PC-3 (cell line): ENCODE measurements around the gene FADD. TPM values are rescaled to one million over a fixed set of nuclear protein-coding genes. Genes with fewer than 3 reads are reported as not detected.

Experiments
- ATAC-seq: fragments of 200-7000 bp; cut with Tn5 transposase; 2 replicates; pipeline ENCODE4 v1.9.1; 2020; ENCODE audit warnings: mild to moderate bottlenecking, moderate library complexity
- BruUV-seq: library from RNA; stranded (reverse); fragments of 400-500 nt; replicated peaks from 2 replicates; lab custom pipeline; 2021; lab: Mats Ljungman, UMichigan
- CTCF ChIA-PET: fragments of 300-600 bp; sonication (Branson Sonifier 250); formaldehyde crosslinking; loops from one replicate; lab custom pipeline; 2022; ENCODE audit warnings: antibody characterized with exemption; lab: Charles Lee
- POLR2A ChIA-PET: fragments of 300-600 bp; sonication (Branson Sonifier 250); formaldehyde crosslinking; loops from one replicate; lab custom pipeline; 2022; ENCODE audit warnings: antibody characterized with exemption; ENCODE audit not compliant: unreplicated experiment; lab: Charles Lee
- DNase-seq: peaks from one replicate; pipeline ENCODE4 v3.0.0-alpha.2; 2015
- H2AFZ ChIP-seq: fragments of 300-600 bp; sonication (generic); 2 replicates; pipeline ENCODE4 v1.6.0; 2016; ENCODE audit warnings: antibody characterized with exemption, low read length
- H3F3A ChIP-seq: fragments of 300-600 bp; sonication (generic); one replicate; pipeline ENCODE4 v1.6.0; 2017; ENCODE audit warnings: antibody characterized with exemption, low read length, control low read depth, mild to moderate bottlenecking; ENCODE audit not compliant: unreplicated experiment
- H3K27ac ChIP-seq: fragments of 300-600 bp; sonication (generic); 2 replicates; pipeline ENCODE4 v1.5.1; 2016; ENCODE audit warnings: mild to moderate bottlenecking, low read length
- H3K27me3 ChIP-seq: fragments of 300-600 bp; sonication (generic); 2 replicates; pipeline ENCODE4 v1.6.1; 2016; ENCODE audit warnings: low read length, mixed read lengths
- H3K36me3 ChIP-seq: fragments of 300-600 bp; sonication (generic); 2 replicates; pipeline ENCODE4 v1.6.1; 2016; ENCODE audit warnings: low read depth, mixed run types, low read length, mixed read lengths
- H3K4me1 ChIP-seq: fragments of 300-600 bp; sonication (generic); 2 replicates; pipeline ENCODE4 v1.5.1; 2016; ENCODE audit warnings: low read length; ENCODE audit not compliant: insufficient read depth
- H3K4me2 ChIP-seq: fragments of 300-600 bp; sonication (generic); 2 replicates; pipeline ENCODE4 v1.6.0; 2016; ENCODE audit warnings: low read length
- H3K4me3 ChIP-seq: fragments of 300-600 bp; sonication (generic); 2 replicates; pipeline ENCODE4 v1.5.1; 2016; ENCODE audit warnings: mild to moderate bottlenecking, low read length, mixed read lengths
- H3K79me2 ChIP-seq: fragments of 300-600 bp; sonication (generic); 2 replicates; pipeline ENCODE4 v1.6.1; 2017; ENCODE audit warnings: low read length, mixed read lengths
- H3K9ac ChIP-seq: fragments of 300-600 bp; sonication (generic); 2 replicates; pipeline ENCODE4 v1.6.0; 2016; ENCODE audit warnings: mild to moderate bottlenecking, low read length
- H3K9me2 ChIP-seq: fragments of 300-600 bp; sonication (generic); replicated peaks from 2 replicates; pipeline ENCODE4 v1.6.1; 2016; ENCODE audit warnings: mixed run types, low read length, mixed read lengths
- H3K9me3 ChIP-seq: fragments of 300-600 bp; sonication (generic); 2 replicates; pipeline ENCODE4 v1.6.1; 2016; ENCODE audit warnings: low read length, mixed read lengths
- H4K20me1 ChIP-seq: fragments of 300-600 bp; sonication (generic); 2 replicates; pipeline ENCODE4 v1.6.1; 2016; ENCODE audit warnings: low read length, mixed read lengths
- EZH2 ChIP-seq: fragments of 300-600 bp; sonication (generic); IDR thresholded peaks from one replicate; pipeline ENCODE4 v1.6.1; 2017; ENCODE audit warnings: antibody characterized with exemption, mild to moderate bottlenecking, low read length; ENCODE audit not compliant: unreplicated experiment
- EZH2phosphoT487 ChIP-seq: fragments of 300-600 bp; sonication (generic); IDR thresholded peaks from 2 replicates; pipeline ENCODE4 v1.6.1; 2018; ENCODE audit warnings: mild to moderate bottlenecking, antibody characterized with exemption, low read length, borderline replicate concordance
- intact Hi-C: fragments of 100-400 bp; cut with micrococcal nuclease; formaldehyde crosslinking; loops from 2 replicates; pipeline ENCODE4 v1.9.0; 2023
- total RNA-seq: library from RNA; depleted of rRNA; stranded (reverse); fragments of >200 nt; gene quantifications from 2 replicates; pipeline ENCODE4 v1.2.3, GENCODE V29; 2014
- TF ChIP-seq, protein P1 (sequence below): fragments of 300-600 bp; sonication (generic); conservative IDR thresholded peaks from 2 replicates; pipeline ENCODE4 v1.5.1; 2017; ENCODE audit warnings: antibody characterized with exemption, low read depth, mild to moderate bottlenecking, low read length

Gene FADD
- total RNA-seq, 1 experiment from 2014 or later: 79.5 TPM

DNA sequence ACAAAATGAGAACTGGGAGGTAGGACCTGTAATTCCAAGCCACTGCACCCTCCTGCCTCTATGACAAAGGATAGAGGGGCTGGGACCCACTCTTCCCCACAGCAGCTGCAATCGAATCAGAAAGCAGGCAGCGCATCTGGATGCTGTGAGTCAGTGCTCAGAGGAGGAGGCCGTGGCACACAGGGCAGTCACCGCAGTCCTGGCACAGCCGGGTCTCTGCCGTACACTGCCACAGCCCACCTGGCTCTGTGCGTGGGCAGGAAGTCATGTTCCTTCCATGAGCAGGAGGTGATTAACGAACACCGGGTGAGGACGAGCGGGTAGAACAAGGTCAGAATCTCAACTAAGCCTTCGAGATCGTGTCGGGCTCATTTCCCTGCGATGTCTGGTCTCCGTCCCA, 37.2 kb downstream of the FADD start:
- BruUV-seq: no TSS peak
- peaks cover 22% of the 10 kb centered on the region for H3K4me1 ChIP-seq
- H3K79me2 ChIP-seq: no peaks in the 10 kb centered on the region
- H3K4me2 ChIP-seq: no peak overlapping the region
- H3K4me3 ChIP-seq: no peak overlapping the region
- no peak overlapping the region for H2AFZ ChIP-seq
- intact Hi-C loops: no loop called here
- TF ChIP-seq, protein P1, sequence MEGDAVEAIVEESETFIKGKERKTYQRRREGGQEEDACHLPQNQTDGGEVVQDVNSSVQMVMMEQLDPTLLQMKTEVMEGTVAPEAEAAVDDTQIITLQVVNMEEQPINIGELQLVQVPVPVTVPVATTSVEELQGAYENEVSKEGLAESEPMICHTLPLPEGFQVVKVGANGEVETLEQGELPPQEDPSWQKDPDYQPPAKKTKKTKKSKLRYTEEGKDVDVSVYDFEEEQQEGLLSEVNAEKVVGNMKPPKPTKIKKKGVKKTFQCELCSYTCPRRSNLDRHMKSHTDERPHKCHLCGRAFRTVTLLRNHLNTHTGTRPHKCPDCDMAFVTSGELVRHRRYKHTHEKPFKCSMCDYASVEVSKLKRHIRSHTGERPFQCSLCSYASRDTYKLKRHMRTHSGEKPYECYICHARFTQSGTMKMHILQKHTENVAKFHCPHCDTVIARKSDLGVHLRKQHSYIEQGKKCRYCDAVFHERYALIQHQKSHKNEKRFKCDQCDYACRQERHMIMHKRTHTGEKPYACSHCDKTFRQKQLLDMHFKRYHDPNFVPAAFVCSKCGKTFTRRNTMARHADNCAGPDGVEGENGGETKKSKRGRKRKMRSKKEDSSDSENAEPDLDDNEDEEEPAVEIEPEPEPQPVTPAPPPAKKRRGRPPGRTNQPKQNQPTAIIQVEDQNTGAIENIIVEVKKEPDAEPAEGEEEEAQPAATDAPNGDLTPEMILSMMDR: no peak
- TF ChIP-seq EZH2phosphoT487 (no peak), EZH2 (no peak)
- POLR2A ChIA-PET: no interaction called here
- DNase-seq (no peak), ATAC-seq (no peak)
- H3K36me3 ChIP-seq: no peaks in the 10 kb centered on the region
- H3K27ac ChIP-seq: no peak overlapping the region
- no peak overlapping the region for H3K9ac ChIP-seq
- H3K27me3 ChIP-seq: no peaks in the 10 kb centered on the region
- CTCF ChIA-PET: interaction anchor here (0.6 kb wide), 1 partner anchor 31 kb away, joined by 5 read pairs; no protein-coding TSS in a partner anchor
- no peaks in the 10 kb centered on the region for H3K9me2 ChIP-seq
- no peaks in the 10 kb centered on the region for H3K9me3 ChIP-seq
- no peaks in the 10 kb centered on the region for H3F3A ChIP-seq
- H4K20me1 ChIP-seq: no peaks in the 10 kb centered on the region

DNA sequence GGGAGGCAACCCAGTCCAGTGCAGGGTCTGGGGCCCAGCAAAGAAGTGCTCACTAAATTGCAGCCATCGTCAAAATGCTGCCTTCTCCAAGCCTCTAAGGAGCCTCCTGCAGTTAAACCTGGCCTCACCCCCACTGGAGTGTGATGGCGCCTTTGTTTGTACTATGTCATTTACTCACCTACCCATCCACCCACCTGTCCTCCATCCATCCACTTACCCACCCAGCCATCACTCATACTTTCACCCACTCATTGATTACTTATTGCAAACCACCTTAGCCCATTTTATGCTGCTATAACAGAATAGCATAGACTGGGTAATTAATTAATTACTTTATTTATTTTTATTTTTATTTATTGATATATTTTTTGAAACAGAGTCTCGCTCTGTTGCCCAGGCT, 38.6 kb downstream of the FADD start:
- no TSS peak for BruUV-seq
- intact Hi-C loops: no loop called here
- CTCF ChIA-PET: no interaction called here

DNA sequence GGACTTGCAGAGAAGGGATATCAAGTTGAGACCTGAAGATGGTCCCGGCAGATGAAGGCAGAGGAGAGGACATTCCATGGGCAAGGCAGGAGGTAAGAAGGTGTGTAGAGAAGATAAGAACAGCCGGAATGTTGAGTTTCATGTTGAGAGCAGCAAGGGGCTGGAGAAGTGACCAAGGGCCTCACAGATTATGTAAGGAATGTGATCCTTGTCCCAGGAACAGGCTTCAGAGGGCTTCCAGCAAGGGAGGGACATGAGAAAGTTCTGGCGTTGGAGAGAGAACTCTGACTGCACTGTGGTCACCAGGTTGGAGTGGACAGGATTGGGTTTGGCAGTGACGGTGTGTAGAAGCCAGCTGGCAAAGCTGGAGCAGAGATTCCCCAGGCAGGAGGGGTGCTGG, 39.8 kb downstream of the FADD start:
- H3K9me3 ChIP-seq: no peaks in the 10 kb centered on the region
- no peaks in the 10 kb centered on the region for H3K36me3 ChIP-seq
- no peak for DNase-seq
- H3K4me2 ChIP-seq: no peak overlapping the region
- H3F3A ChIP-seq: no peaks in the 10 kb centered on the region
- H3K4me1 ChIP-seq: peaks cover 32% of the 10 kb centered on the region
- H3K79me2 ChIP-seq: no peaks in the 10 kb centered on the region
- CTCF ChIA-PET: no interaction called here
- ATAC-seq: no peak
- no peak overlapping the region for H3K27ac ChIP-seq
- intact Hi-C loops: no loop called here
- H3K9ac ChIP-seq: no peak overlapping the region
- no peaks in the 10 kb centered on the region for H3K27me3 ChIP-seq
- BruUV-seq: no TSS peak
- H2AFZ ChIP-seq: no peak overlapping the region
- POLR2A ChIA-PET: no interaction called here
- no peaks in the 10 kb centered on the region for H4K20me1 ChIP-seq
- TF ChIP-seq, protein P1: no peak
- TF ChIP-seq EZH2 (no peak), EZH2phosphoT487 (no peak)
- H3K4me3 ChIP-seq: no peak overlapping the region
- no peaks in the 10 kb centered on the region for H3K9me2 ChIP-seq

More for the DNA sequence above, 38.6 kb downstream of the FADD start:
- ATAC-seq (no peak), DNase-seq (no peak)
- peaks cover 22% of the 10 kb centered on the region for H3K4me1 ChIP-seq
- H4K20me1 ChIP-seq: no peaks in the 10 kb centered on the region
- TF ChIP-seq EZH2phosphoT487: no peak
- TF ChIP-seq, protein P1: no peak
- TF ChIP-seq EZH2: no peak
- no peaks in the 10 kb centered on the region for H3K27me3 ChIP-seq
- no peak overlapping the region for H3K4me3 ChIP-seq
- H2AFZ ChIP-seq: no peak overlapping the region
- H3K9me3 ChIP-seq: no peaks in the 10 kb centered on the region
- no peaks in the 10 kb centered on the region for H3K9me2 ChIP-seq
- no peak overlapping the region for H3K9ac ChIP-seq
- no peaks in the 10 kb centered on the region for H3K36me3 ChIP-seq
- H3K4me2 ChIP-seq: no peak overlapping the region
- H3K79me2 ChIP-seq: no peaks in the 10 kb centered on the region
- H3F3A ChIP-seq: no peaks in the 10 kb centered on the region
- POLR2A ChIA-PET: no interaction called here
- H3K27ac ChIP-seq: no peak overlapping the region
